ENCODE results near the gene GIT2.
"Not testable (repeated sequence)": the region's sequence is repeated elsewhere in the genome, so short reads cannot be mapped to it uniquely, and the experiment has no call there.

The GIT2 gene

GRCh38 chr12:109948368-109948767, 47.8 kb downstream of the GIT2 start:
- DNase-seq: no peak

DNA sequence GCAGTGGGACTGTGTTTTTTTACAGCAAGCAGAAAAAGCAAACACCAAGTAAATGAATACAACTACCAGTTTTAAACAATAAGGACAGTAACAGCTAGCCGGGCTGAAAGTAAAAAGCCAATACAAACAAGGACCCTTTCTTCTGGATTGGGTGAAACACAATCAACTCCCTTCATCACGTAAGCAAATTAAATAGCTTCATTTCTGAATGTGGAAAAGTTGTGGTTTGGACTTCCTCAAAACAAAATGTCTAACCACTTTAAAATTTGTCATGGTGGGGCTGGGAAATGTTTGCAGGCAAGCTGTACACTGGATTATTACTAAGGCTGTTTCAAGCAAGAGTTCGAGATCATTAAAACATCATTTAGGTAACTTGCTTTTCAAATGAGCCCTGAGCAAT, 48.6 kb downstream of the GIT2 start:
- no peak for DNase-seq

DNA sequence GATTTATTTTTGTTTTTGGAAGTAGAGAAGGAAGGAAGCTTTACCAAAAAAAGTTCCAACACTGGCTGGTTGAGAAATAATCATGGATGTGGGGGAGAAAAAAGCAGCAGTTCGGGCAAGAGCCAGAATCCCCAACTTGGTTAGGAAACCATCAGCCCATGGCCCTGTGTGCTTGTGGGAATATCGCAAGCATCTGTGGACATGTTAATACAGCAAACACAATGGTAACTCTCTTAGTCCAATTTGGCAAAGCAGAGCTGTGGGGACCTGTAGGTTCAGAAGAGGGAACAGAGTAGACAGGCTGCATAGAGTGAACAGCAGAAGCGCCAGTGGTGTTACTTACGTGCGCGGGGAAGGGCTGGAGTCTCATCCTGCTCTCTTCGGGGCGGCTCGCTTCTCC, 49.3 kb downstream of the GIT2 start:
- DNase-seq: no peak

GRCh38 chr12:109946505-109946904, 49.7 kb downstream of the GIT2 start:
- DNase-seq: peak in 4 of 56 donors; percentile 9 to 39 (median 12)

GRCh38 chr12:109944561-109945359, 51.4 kb downstream of the GIT2 start:
- DNase-seq: peak in 10 of 56 donors; percentile 10 to 39 (median 22)

DNA sequence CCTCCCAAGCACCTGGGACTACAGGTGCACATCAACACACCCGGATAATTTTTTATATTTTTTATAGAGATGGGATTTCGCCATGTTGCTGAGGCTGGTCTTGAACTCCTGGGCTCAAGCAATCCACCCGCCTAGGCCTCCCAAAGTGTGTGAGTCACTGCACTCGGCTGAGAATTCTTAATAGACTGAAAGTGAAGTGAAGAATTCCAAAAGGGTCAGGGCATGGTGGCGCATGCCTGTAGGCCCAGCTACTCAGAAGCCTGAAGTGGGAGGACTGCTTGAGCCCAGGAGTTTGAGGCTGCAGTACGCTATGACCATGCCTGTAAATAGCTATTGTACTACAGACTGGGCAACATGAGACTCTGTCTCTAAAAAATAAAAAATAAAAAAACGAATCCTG, 52.4 kb downstream of the GIT2 start:
- no peak for DNase-seq

GRCh38 chr12:109940339-109940923, 55.7 kb downstream of the GIT2 start:
- no peak for DNase-seq

DNA sequence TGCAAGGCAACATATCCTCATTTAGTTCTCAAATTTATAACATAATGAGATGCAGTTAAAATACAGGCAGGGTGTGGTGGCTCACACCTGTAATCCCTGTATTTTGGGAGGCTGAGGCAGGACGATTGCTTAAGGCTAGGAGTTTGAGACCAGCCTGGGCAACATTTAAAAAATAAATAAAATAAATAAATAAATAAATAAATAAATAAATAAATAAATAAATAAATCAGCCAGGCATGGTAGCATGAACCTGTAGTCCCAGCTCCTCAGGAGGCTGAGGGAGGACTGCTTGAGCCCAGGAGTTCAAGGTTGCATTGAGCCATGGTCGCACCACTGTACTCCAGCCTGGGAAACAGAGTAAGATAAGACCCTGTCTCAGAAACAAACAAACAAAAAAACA, 56.7 kb downstream of the GIT2 start:
- no peak for DNase-seq

- DNase-seq: no peak
Measured at GRCh38 chr12:109938947-109939346, 57.2 kb downstream of the GIT2 start.

DNA sequence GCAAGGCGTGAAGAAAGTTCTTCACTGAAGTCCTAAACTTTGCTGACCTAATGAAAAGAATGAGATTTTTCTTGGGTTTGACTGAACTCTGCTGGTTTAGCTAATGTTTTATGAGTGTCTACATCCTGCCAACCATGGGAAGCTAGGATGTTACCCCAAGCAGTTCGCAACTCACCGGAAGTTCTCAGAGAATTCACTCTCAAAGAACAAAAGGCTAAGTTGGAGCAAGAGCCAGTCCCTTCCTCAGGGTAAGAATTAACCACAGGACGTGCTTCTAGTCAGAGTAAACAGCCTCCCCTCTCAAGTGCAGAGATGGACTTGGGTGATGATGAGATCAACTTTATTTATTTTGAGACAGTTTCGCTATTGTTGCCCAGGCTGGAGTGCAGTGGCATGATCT, 58.8 kb downstream of the GIT2 start:
- no peak for DNase-seq

DNA sequence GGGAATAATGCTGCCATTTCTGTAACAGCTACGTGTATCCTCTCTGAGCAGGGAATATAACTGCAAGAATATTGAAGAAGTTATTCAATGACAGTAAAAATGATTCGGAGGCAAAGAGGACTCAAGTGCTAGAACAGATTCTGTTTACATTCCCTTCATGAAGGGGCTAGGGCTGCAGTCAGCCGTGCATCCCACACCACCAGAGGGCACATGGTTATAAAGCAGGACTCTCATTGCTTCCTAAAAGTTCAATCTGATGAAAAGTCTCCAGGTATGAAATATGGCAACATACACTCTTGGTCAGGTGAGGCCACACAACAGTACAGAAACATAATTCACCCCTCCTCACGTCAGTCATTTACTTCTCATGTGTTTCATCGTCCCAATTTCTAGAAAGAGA, 62.1 kb downstream of the GIT2 start:
- DNase-seq: no peak

DNA sequence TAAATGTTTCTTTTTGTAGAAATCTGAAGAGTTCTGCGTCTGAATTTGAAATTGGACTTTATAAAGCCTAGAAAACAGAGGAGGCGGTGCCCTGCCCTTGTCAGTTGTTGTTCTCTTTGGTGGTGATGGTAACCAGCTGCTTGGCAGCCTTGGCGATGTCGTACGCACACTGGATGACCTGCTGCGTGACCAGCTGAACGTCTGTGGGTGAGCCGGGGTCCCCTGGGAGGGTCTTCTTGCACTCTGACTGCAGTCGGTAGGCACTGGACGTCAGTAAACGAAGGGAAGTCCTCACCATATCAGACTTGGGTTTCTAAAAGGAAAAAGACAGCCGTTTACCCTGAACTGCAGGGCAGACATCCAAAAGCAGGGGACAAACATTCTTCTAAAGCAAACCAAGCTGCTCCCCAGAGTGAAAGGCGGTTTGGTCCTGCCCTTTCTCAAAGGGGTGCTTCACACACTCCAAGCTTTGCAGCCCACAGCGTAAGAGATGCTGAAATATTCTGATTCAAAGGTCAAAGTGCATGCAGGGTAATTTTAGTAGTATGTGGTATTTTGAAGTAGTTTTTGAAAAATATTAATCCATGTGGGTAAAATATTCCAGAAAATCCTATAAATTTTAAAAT, 63.2 kb downstream of the GIT2 start:
- peak in 4 of 56 donors; percentile 12 to 34 (median 28) for DNase-seq

DNA sequence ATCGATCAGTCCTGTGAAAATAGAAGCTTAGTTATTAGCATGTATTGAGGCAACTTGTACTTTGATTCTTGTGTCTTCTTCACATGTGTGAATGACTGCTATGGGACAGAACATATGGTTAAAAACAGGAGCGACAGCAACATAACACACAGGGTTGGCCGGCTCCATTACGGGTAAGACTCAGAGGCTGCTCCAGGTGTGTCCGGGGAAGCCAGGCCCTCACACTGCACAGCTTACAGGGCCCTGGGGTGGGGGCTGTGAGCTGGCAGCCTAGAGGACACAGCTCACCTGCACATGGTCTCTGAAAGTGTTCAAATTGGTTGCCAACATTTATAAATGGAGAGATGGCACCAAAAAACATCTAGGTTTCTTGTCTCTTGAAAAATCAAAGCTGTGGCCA, 65.0 kb downstream of the GIT2 start:
- DNase-seq: no peak

GRCh38 chr12:109930028-109930800, 66.0 kb downstream of the GIT2 start:
- DNase-seq: peak in 1 of 56 donors; percentile 14

DNA sequence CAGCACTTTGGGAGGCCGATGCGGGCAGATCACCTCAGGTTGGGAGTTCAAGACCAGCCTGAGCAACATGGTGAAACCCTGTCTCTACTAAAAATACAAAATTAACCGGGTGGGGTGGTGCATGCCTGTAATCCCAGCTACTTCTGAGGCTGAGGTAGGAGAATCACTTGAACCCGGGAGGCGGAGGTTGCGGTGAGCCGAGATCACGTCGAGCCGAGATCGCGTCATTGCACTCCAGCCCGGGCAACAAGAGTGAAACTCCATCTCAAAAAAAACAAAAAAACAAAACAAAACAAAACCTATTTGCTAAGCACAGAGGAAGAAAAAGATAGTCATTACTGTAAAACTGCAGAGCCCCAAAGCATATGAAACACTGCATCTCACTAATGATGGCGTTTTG, 66.8 kb downstream of the GIT2 start:
- DNase-seq: not testable (repeated sequence)

DNA sequence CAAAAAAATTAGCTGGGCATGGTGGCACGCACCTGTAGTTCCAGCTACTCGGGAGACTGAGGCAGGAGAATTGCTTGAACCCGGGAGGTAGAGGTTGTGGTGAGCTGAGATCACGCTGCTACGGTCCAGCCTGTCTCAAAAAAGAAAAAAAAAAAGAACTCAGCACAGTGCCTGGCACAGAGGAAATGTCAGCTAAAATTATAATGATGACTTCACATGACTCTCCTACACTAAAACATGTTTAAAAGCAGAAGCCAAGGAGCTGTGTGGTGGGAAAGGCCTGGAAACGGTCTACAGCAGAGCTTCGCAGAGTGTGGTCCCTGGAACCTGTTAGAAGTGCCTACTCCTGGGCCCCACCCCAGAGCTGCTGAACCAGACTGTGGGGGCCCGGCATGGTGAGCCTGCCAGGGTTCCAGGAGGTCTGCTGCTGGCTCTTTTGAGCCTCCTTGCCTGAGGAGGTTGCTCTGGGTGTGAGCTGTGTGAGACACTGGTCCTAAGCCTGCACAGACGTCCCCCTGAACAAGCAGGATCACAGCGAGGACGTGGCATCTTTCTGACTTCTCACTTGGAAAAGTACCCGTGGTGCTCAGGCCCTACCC, 68.0 kb downstream of the GIT2 start:
- DNase-seq: no peak

- DNase-seq: peak in 1 of 56 donors; percentile 14
Measured at GRCh38 chr12:109927622-109928021, 68.5 kb downstream of the GIT2 start.

DNA sequence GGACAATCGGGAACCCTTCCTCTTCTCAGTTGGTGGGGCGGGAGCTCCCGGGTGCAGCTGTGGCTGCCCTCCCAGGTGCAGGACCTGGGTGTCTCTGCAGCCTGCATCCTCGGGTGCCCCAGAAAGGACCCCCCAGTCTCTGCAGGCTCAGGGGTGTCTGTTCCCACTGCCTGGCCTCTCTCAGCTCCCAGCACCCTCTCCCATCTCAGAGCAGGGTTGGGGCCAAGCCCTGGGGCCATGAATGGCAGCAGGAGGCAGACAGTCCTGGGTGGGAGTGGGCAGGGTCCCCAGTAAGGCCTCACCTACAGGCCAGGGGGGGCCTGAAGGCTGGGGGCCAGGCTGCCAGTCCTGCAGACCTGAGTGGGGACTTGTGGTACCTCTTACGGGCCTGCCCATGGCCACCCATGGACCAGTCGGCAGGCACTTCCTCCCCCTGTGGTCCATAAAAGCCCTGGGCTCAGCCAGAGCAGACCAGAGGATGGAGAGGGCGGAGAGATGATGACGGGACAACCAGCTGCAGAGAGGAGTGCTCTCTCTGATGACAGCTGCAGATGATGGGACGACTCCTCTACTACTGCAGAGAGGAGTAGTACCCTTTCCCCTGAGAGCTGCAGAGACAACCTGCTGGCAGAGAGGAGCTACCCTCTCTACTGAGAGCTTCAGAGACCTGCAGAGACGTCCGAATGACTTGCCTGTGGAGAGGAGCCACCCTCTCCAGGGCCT, 69.5 kb downstream of the GIT2 start:
- no peak for DNase-seq

DNA sequence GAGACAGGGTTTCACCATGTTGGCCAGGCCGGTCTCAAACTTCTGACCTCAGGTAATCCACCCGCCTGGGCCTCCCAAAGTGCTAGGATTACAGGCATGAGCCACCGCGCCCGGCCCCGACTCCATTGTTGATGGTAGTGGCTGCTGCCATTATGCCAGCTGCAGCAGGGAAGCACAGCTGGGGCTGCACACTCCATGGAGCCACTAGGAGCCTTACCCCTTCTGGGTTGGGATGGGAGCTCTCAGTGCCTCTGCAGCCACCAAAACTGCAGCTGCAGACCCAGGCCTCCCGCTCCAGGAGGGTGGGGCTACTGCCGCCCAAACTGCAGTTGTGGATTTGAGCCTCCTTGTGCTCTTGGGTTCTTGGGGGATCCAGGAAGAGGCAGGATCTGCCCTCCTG, 70.2 kb downstream of the GIT2 start:
- DNase-seq: no peak

DNA sequence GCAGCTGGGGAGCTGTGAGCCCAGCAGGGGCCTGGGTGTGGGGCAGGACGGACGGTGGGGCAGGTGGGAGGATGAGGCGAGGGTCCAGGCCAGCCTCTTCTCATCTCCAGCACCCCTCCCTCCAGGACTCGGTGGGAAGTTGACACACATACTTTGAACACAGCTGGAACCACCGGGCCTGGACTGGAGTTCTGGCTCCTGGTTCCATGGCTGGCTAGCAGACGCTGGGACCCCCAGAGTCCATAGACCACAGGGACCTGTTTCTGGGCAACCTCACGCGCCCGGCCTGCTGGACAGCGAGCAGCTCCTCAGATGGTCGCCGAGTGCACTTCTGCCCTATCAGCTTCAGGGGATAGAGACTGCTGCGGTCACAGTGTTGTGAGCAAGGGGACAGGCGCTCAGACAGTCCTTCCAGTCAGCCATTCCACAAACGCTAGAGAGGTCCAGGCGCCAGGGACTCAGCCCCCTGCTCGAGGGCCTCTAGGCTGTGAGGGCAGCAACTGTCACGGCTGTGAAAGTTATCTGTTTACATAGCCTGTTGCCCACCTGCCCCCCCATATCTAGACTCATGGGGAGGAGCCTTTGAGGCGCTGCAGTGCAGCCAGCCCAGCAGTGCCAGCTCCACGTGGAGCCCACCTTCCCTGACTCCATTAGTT, 70.9 kb downstream of the GIT2 start:
- no peak for DNase-seq
